IPS-NIHi7 (cell line): ENCODE results near the gene KLK13.

Source experiments
- DNase-seq: peaks from one replicate; pipeline ENCODE4 v3.0.0; 2012; ENCODE audit warnings: mixed read lengths; ENCODE audit errors: extremely low spot score

KLK13 gene

GRCh38 chr19:51091895-51092873, 27.3 kb upstream of the KLK13 start:
- DNase-seq: no peak

GRCh38 chr19:51091126-51091525, 26.2 kb upstream of the KLK13 start:
- DNase-seq: no peak

- no peak for DNase-seq
These were observed 25.6 kb upstream of the KLK13 start for GRCh38 chr19:51090471-51090870.

- no peak for DNase-seq
These were observed 24.9 kb upstream of the KLK13 start for GRCh38 chr19:51089786-51090185.

GRCh38 chr19:51086153-51086850, 21.4 kb upstream of the KLK13 start:
- no peak for DNase-seq

GRCh38 chr19:51084505-51084904, 19.6 kb upstream of the KLK13 start:
- DNase-seq: no peak

- no peak for DNase-seq
These were observed 18.9 kb upstream of the KLK13 start for GRCh38 chr19:51083783-51084182.

GRCh38 chr19:51083181-51083580, 18.3 kb upstream of the KLK13 start:
- no peak for DNase-seq

GRCh38 chr19:51082611-51083010, 17.7 kb upstream of the KLK13 start, which contains the start of gene KLK14:
KLK14 (minus strand) TSS chr19:51082887; CDS start chr19:51082614, 273 bp downstream.
- no peak for DNase-seq

GRCh38 chr19:51081476-51081875, 16.6 kb upstream of the KLK13 start:
- DNase-seq: no peak

- no peak for DNase-seq
These were observed 14.7 kb upstream of the KLK13 start for GRCh38 chr19:51079481-51080110.

- DNase-seq: no peak
These were observed 13.8 kb upstream of the KLK13 start for GRCh38 chr19:51078731-51079130.

GRCh38 chr19:51078104-51078503, 13.2 kb upstream of the KLK13 start:
- no peak for DNase-seq

- DNase-seq: no peak
These were observed 11.8 kb upstream of the KLK13 start for GRCh38 chr19:51076631-51077213.

GRCh38 chr19:51075998-51076397, 11.1 kb upstream of the KLK13 start:
- DNase-seq: no peak

- no peak for DNase-seq
These were observed 6.2 kb upstream of the KLK13 start for GRCh38 chr19:51071095-51071405.

- no peak for DNase-seq
These were observed 5.6 kb upstream of the KLK13 start for GRCh38 chr19:51070334-51071094.

- no peak for DNase-seq
These were observed 1.7 kb upstream of the KLK13 start for GRCh38 chr19:51066393-51067186.

GRCh38 chr19:51065221-51065960, 499 bp upstream of the KLK13 start:
- peak; percentile 57 for DNase-seq

- no peak for DNase-seq
These were observed 1.2 kb downstream of the KLK13 start for GRCh38 chr19:51063664-51064063.
